IPS-18c (cell line): ENCODE measurements around the gene SDR42E2.
"Not testable (repeated sequence)": the region's sequence is repeated elsewhere in the genome, so short reads cannot be mapped to it uniquely, and the experiment has no call there.

Experiments
- H3K4me3 ChIP-seq: 2 replicates; pipeline ENCODE4 v1.7.0; 2013; ENCODE audit warnings: low read depth, mild to moderate bottlenecking, low read length, moderate library complexity; ENCODE audit not compliant: insufficient read depth
- H3K9me3 ChIP-seq: one replicate; pipeline ENCODE4 v1.6.1; 2013; ENCODE audit warnings: mild to moderate bottlenecking, low read length, moderate library complexity; ENCODE audit not compliant: control insufficient read depth, insufficient read depth

SDR42E2 gene

DNA sequence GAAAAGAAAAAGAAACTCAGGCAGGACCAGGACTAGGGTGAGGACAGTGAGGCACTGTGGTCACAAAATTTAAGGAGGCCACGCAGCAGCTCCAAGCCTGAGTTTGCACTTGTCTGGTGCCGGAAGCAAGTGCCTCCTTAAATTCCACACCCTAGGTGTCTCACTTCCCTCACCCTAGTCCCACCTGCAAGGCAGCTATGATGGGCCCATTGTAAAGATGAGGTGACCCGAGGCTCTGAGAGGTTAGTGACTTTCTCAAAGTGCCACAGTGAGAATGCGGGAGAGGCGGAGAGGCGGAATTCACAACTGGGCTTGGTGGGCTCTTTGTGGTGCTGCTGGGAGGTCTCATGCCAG is 22.3 kb downstream of the SDR42E2 start:
- Histone ChIP-seq H3K4me3 (no peak overlapping the region), H3K9me3 (no peaks in the 10 kb centered on the region)

DNA sequence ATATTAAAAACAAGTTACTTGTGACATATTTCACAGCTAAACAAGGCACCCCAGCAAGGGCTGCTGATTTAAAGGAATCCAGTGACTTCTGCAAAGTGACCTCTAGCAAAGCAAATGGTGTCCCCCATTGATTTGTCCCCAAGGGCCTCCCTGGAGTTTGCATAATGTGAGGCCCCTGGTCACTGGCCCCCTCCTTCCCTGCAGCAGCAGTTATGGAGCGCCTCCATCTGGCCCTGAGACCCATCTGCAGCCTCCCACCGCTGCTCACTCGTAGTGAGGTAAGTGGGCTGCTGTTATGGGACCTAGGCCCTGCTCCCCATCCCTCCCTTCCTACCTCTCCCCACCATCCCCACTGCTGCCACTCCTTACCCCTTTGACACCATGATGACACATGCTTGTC is 24.2 kb downstream of the SDR42E2 start:
- H3K9me3 ChIP-seq: no peaks in the 10 kb centered on the region
- H3K4me3 ChIP-seq: no peak overlapping the region

DNA sequence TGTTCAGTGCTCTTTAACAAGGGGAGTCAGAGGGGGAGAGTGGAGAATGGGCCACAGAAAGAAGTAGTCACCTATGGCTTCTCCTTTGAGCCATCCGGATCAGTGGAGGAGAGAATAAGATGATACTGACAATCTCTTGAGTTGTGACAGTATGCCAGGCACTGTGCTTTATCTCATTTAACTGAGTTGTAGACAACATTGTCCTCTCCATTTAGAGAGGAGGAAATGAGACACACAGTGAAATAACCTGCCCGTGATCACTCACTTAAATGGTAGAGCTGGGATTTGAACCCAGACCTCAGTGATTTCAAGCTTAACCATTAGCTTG is 25.9 kb downstream of the SDR42E2 start:
- no peaks in the 10 kb centered on the region for H3K9me3 ChIP-seq
- H3K4me3 ChIP-seq: no peak overlapping the region

DNA sequence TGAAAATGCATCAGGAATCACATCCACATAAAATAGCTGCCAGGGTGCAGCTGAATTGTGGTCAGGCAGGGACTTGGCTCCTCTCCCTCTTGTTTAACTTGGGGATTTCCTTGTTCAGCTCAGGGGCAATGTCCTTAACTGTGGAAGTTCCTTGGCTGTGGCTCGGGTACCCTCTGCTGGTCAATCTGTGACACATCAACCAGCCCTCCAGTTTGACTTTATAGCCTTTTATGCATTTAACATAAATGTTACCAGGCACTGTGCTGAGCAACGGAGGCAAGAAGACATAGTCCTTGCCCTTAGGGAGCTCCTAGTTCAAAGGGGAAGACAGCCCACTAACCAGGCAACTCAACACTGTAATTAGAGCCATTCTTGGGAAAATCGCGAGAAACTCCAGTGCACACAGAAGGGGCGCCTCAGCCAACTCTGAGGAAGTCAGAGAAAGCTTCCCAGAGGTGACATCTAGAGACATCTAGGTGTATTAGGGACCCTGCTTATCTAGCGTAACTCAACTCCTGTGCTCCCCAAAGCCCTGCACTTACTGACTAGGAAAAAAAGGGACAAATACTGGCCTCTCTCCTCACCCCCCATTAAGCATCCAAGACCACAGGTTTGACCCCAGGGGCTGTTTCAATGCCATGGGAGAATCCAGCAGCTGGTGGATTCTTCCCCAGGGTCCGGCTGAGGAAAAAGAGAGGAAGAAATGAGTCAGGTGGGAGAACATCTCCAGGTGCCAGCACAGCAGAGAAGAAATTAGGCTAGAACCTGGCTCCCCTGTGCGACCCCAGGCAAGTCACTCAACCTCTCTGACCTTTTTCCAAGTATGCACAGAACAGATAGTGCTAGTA is 26.5 kb downstream of the SDR42E2 start:
- H3K4me3 ChIP-seq: no peak overlapping the region
- H3K9me3 ChIP-seq: no peaks in the 10 kb centered on the region

DNA sequence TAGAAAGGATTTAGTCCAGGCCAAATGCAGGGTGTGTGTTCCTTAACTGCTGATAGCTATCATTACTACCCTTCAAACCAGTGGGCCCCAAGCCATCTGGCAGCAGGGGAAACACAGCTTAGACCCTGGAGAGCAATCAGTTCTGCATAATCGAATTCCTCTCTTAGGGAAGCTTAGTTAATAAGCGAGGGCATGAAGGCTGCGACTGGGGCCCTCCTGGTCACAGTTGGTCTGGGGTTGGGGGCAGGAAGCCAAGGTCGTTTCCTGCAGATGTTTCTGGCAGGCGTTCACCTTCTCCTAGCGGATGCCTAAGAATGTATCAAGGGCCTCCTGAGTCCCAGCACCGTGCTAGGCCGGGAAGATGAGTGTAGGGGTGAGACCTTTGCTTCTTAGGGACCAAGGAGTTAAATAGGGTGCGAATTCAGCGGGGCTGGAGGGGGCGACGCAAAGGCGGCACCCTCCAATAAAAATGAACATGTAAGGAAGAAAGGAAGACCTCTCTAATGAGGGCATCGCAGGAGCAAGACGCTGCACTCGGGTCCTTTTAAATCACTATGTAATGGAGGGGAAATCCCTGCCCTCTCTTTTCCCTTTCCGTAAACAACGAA is 27.3 kb downstream of the SDR42E2 start:
- no peaks in the 10 kb centered on the region for H3K9me3 ChIP-seq
- peak overlapping the region; percentile 84 for H3K4me3 ChIP-seq

DNA sequence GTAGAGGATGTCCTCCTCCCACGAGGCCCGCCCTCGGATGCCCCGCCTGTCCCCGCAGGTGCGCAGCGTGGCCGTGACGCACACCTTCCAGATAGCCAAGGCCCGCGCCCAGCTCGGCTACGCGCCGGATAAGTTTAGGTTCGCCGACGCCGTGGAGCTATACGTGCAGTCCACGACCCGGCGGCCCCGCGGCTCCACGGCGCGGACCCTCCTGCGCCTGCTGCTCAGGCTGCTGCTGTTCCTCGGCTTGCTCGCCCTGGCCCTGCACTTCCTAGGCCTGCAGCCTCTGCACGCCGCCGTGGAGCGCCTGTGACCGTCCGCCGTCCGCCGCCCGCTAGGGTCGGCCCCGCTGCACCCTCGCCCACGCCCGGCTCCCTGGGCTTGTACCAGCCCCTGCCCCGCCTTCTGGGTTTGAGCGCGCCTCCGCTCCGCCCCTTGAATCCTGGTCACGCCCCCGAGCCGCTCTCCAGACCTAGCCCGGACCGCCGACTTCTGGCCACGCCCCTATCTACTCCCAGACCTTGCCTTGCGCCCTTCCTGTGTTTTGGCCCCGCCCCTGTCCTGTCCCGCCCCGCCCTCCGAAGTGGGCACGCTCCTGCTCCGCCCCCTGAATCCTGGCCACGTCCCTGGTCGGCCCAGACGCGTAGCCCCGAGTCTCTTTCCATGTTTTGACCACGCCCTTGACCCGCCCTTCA is 27.9 kb downstream of the SDR42E2 start:
- Histone ChIP-seq H3K4me3 (peak overlapping the region; percentile 84), H3K9me3 (no peaks in the 10 kb centered on the region)

DNA sequence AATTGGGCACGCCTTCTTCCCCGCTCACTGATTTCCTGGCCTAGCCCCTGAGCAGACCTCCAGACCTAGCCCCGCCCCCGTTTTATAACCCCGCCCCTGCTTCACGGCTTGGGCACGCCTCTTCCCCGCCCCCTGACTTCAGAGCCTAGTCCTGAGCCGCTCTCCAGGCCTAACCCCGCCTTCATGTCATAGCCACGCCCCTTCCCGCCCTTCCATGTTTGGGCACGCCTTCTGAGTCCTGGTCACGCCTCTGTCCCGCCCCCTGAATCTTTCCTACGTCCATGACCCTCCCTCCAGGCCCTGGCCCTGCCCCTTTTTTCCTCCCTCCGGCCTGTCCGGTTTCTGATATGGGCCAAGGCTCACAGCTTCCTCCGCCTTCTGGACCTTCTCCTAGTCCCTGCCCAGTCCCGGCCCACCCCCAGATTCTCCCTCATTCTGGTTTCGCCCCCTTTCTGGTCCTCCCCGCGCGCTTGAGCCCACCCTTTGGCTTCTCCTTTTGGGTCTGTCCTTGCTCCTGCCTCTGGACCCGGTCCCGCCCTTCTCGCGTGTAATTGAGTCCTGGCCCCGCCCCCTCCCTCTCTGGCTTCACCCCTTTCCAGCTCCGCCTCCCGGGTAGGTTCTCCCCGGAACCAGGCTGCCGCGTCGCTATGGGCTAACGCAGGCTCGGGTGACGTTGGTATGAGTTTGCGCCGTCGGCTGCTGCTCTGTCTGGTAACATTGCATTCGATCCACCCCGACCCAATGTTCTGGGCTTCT is 28.6 kb downstream of the SDR42E2 start:
- H3K4me3 ChIP-seq: peak overlapping the region; percentile 90

DNA sequence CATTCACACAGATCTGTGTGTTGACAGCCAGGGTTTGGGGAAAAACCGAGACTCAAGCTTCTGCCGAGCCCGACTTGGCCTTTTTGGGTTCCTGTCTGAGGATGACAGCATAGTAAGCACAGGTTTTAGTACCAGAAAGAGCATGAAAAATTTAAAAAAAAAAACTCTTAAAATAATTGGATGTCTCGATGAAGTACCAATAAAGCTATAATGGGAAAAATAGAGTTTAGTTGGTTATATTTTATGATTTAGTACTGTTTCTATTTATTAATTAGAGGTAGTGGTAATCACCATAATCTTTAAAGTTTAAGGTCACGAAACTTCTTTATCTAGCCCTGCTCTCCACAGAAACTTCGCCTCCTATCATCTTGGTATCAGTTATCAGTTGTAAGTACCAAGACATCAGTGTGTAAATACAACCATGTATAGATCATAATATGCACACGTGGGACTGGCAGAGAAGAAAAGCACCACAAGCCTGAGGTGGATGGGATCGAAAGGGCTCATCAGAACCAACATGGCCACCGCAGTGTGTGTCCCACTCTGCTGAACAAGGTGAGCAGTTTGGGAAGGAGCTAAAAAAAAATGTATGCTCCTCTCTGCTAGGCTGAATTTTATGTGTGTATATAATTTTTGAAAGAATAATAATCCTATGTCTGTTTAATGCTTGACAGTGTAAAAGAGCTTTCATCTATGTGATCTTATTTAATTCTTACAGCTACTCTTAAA is 29.4 kb downstream of the SDR42E2 start:
- H3K9me3 ChIP-seq: no peaks in the 10 kb centered on the region
- peak overlapping the region; percentile 90 for H3K4me3 ChIP-seq

More for the DNA sequence above, 28.6 kb downstream of the SDR42E2 start:
- H3K9me3 ChIP-seq: no peaks in the 10 kb centered on the region

DNA sequence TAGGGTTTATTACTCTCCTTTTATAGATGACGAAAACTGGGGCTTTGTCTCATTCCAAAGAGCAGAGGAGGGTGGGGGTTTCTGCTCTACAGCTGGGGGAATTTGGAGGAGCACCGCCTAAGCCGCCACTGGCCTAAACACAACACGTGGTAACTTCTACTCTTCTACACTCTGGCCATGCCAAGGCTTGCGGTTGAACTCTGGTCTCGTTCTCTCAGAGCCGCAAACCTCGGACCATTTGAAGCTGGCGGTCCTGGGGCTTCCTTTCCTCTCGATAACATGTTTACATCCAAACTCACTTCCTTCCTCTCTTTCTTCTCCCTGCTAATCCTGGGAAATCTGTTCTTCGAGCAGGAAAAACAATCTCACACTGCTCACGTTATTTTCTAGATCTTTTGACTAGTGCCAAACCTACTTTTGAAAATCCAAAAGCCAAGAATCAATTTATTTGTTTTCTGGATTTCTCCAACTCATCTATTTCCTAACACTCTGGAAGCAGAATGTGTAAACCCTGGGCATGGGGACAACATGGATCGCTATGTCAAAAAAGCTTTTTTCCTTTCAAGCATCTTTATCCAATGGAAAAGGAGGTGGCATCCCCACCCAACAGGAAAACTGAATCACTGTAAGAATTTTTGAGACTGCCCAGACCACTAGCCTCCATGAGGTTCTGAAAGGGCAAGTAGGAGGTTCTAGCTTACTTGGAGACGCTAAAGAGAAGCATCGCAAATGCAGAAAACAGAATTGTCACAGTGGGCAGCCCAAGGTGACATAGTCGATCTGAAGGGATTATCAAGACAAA is 30.2 kb downstream of the SDR42E2 start:
- Histone ChIP-seq H3K4me3 (no peak overlapping the region), H3K9me3 (no peaks in the 10 kb centered on the region)

DNA sequence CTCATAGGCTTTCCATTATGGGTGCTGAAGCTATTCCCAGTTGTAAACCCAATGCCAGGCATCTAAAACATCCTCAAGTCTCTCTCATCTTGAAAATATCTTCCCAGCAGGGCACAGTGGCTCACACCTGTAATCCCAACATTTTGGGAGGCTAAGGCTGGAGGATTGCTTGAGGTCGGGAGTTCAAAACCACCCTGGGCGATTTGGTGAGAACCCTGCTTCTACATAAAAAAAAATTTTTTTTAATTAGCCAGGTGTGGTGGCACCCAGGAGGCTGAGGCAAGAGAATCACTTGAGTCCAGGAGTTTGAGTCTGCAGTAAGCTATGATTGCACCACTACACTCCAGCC is 30.7 kb downstream of the SDR42E2 start:
- Histone ChIP-seq H3K9me3 (no peaks in the 10 kb centered on the region), H3K4me3 (no peak overlapping the region)

DNA sequence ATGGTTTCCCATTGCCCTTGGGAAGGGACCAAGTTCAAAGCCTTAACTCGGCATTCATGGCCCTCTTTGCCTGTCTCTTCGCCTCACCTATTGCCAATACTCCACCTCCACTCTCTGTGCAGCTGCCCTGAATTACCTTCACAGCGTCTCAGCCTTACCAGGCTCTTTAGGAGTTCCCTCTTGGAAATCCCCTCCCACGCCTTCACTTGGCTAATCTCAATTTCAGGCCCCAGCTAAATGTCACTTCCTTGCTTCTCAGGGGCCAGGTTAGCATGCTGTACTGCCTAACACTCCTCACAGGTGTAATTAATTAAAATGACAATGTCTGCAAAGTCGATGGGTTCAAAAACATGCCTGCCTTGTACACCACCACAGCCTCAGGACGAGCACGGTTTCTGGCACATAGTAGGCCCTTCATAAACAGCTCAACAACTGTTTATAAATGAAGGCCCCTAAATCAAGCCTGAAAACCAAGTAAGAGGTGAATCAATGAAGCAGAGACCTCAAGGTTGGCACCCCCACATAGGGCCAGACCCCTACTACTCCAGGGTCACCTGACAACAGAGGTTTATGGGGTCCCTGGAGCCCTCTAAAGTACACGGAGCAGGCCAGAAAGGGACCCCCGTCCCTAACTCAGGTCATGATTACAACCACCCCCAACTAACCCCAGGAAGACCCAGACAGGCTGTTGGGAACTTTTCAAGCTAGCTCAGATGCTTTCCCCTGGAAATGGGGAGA is 32.6 kb downstream of the SDR42E2 start:
- H3K4me3 ChIP-seq: no peak overlapping the region

DNA sequence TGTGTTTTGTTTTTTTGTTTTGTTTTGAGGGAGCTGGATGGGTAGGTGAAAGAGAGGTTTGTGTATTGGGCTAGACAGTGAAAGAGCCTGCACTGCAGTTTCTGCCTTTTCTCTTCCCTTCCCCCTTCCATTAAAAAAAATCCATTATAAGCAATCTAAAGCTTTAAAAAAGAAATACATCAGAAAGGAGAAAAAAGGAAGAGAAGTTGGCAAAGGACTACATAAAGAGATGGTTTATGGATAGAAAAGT is 33.1 kb downstream of the SDR42E2 start:
- H3K4me3 ChIP-seq: peak overlapping the region; percentile 75; the same call in 1 of the 2 replicates

More for the DNA sequence above, 32.6 kb downstream of the SDR42E2 start:
- H3K9me3 ChIP-seq: no peaks in the 10 kb centered on the region

DNA sequence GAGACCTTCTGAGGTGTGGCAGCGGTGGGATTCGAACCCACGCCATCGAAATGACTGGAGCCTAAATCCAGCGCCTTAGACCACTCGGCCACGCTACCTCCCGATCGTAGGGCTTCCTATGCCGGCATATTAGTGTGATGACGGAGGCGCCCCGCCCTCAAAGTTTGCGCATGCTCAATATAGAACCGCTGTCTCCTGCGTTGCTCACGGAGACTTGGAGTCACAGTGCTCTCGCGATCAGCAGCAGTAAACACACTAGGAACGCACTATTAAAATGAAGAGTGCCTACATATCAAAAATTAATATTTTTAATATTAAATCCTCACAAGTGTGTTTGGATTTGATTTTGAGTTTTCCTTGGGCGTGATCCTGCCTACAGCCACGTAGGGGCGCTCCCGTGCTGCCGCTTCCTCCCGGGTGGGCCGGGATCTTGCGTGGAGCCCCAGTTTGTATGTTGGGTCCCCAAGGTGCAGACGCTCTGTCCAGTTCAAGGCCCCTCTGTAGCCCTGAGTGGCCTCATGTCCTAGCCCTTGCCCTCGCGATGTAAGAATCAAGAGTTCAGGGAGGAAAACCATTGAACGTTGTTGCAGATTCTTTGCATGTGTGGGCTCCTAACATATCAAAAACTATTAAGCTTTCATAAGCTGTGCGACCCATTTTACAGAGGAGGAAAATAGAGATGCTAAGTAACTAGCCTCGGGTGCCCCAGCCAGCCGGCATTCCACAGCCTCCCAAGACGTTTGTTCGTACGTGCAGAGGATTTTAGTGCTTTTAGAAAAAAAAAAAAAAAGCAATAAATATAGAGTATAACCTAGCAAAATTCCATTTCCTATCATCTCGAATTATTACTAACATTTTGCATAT is 33.6 kb downstream of the SDR42E2 start:
- Histone ChIP-seq H3K9me3 (no peaks in the 10 kb centered on the region), H3K4me3 (peak overlapping the region; percentile 75)

More for the DNA sequence above, 33.1 kb downstream of the SDR42E2 start:
- no peaks in the 10 kb centered on the region for H3K9me3 ChIP-seq

DNA sequence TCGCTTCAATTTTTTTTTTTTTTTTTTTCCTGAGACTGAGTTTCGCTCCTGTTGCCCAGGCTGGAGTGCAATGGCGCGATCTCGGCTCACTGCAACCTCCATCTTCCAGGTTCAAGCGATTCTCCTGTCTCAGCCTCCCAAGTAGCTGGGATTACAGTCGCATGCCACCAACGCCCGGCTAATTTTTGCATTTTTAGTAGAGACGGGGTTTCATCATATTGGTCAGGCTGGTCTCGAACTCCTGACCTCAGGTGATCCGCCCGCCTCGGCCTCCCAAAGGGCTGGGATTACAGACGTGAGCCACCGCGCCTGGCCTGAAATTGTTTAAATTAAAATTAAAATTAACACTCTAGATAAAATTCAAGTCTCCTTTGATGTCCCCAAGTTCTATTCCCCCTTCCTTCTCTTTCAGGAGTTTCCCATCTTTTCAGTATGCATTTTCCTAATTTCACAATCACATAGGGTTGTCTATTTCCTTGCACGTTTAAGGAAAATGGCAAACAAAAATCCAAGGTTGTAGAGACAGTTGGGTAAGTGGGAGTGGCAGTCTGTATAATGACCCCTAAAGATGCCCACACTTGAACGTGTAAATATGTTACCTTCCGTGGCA is 34.4 kb downstream of the SDR42E2 start:
- H3K9me3 ChIP-seq, H3K4me3 ChIP-seq: not testable (repeated sequence)
